Measurements from ENCODE around the gene CHST8. TPM values are rescaled to one million over a fixed set of nuclear protein-coding genes. Genes with fewer than 3 reads are reported as not detected.

CHST8 gene
- total and polyA plus RNA-seq, 2 experiments from 2014 or later = 9.3 to 38.2 TPM

DNA sequence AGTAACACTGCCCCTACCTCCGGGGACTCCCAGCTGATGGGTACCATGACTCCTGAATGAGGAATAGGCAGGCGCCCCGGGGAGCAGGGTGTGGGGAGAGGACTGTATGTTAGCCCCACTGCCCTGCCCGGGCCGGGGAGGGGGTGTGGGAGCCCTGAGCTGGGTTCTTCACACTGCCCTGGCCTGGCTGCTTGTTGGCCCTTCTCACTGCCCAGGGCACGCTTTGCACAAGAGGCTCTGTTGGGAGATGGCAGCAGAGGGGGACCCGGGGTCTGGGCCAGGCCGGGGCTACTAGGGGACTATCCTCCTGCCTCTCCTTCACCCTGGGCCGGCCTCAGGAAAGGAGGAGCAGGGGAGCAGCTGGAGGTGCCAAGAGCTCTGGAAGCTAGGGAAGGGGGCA, 155.6 kb downstream of the CHST8 start:
- Mint-ChIP-seq H3K27me3 (ENCODE audit: insufficient read depth, low read depth, poor library complexity) (peaks cover 20% of the 10 kb centered on the region), H3K9me3 (peaks cover 4% of the 10 kb centered on the region; the same call in 2 of the 3 replicates), H3K4me1 (peaks cover 13% of the 10 kb centered on the region), H3K36me3 (ENCODE audit: low read depth) (peaks cover 5% of the 10 kb centered on the region; the same call in 2 of the 3 replicates), H3K27ac (no peak overlapping the region), H3K4me3 (no peak overlapping the region)
- peaks cover 5% of the 10 kb centered on the region; the same call in 1 of the 2 replicates for H3K27me3 ChIP-seq (ENCODE audit: insufficient read depth)
- no peaks in the 10 kb centered on the region for H4K20me1 ChIP-seq (replicated peaks; ENCODE audit: insufficient read depth)
- H3K4me1 ChIP-seq (ENCODE audit: insufficient read depth) = peaks cover 4% of the 10 kb centered on the region; the same call in 1 of the 2 replicates
- H3F3A ChIP-seq (replicated peaks; ENCODE audit: low read depth) = no peaks in the 10 kb centered on the region
- no peaks in the 10 kb centered on the region for H3K36me3 ChIP-seq (ENCODE audit: insufficient read depth)
- TF ChIP-seq EZH2phosphoT487 (IDR thresholded peaks at IDR 0.05; ENCODE audit: unreplicated experiment) (no peak), NANOG (IDR thresholded peaks at IDR 0.05; ENCODE audit: borderline replicate concordance) (no peak), STAT1 (IDR thresholded peaks at IDR 0.05; ENCODE audit: unreplicated experiment) (no peak), EZH2 (IDR thresholded peaks at IDR 0.05; ENCODE audit: low read depth, unreplicated experiment) (no peak), JUNB (IDR thresholded peaks at IDR 0.05; ENCODE audit: unreplicated experiment) (no peak)
- TF ChIP-seq, protein P1, sequence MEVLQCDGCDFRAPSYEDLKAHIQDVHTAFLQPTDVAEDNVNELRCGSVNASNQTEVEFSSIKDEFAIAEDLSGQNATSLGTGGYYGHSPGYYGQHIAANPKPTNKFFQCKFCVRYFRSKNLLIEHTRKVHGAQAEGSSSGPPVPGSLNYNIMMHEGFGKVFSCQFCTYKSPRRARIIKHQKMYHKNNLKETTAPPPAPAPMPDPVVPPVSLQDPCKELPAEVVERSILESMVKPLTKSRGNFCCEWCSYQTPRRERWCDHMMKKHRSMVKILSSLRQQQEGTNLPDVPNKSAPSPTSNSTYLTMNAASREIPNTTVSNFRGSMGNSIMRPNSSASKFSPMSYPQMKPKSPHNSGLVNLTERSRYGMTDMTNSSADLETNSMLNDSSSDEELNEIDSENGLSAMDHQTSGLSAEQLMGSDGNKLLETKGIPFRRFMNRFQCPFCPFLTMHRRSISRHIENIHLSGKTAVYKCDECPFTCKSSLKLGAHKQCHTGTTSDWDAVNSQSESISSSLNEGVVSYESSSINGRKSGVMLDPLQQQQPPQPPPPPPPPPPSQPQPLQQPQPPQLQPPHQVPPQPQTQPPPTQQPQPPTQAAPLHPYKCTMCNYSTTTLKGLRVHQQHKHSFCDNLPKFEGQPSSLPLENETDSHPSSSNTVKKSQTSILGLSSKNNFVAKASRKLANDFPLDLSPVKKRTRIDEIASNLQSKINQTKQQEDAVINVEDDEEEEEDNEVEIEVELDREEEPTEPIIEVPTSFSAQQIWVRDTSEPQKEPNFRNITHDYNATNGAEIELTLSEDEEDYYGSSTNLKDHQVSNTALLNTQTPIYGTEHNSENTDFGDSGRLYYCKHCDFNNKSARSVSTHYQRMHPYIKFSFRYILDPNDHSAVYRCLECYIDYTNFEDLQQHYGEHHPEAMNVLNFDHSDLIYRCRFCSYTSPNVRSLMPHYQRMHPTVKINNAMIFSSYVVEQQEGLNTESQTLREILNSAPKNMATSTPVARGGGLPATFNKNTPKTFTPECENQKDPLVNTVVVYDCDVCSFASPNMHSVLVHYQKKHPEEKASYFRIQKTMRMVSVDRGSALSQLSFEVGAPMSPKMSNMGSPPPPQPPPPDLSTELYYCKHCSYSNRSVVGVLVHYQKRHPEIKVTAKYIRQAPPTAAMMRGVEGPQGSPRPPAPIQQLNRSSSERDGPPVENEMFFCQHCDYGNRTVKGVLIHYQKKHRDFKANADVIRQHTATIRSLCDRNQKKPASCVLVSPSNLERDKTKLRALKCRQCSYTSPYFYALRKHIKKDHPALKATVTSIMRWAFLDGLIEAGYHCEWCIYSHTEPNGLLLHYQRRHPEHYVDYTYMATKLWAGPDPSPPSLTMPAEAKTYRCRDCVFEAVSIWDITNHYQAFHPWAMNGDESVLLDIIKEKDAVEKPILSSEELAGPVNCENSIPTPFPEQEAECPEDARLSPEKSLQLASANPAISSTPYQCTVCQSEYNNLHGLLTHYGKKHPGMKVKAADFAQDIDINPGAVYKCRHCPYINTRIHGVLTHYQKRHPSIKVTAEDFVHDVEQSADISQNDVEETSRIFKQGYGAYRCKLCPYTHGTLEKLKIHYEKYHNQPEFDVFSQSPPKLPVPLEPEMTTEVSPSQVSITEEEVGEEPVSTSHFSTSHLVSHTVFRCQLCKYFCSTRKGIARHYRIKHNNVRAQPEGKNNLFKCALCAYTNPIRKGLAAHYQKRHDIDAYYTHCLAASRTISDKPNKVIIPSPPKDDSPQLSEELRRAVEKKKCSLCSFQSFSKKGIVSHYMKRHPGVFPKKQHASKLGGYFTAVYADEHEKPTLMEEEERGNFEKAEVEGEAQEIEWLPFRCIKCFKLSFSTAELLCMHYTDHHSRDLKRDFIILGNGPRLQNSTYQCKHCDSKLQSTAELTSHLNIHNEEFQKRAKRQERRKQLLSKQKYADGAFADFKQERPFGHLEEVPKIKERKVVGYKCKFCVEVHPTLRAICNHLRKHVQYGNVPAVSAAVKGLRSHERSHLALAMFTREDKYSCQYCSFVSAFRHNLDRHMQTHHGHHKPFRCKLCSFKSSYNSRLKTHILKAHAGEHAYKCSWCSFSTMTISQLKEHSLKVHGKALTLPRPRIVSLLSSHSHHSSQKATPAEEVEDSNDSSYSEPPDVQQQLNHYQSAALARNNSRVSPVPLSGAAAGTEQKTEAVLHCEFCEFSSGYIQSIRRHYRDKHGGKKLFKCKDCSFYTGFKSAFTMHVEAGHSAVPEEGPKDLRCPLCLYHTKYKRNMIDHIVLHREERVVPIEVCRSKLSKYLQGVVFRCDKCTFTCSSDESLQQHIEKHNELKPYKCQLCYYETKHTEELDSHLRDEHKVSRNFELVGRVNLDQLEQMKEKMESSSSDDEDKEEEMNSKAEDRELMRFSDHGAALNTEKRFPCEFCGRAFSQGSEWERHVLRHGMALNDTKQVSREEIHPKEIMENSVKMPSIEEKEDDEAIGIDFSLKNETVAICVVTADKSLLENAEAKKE (CRISPR knock-in tag; IDR thresholded peaks at IDR 0.05) = no peak
- TF ChIP-seq, protein P2, sequence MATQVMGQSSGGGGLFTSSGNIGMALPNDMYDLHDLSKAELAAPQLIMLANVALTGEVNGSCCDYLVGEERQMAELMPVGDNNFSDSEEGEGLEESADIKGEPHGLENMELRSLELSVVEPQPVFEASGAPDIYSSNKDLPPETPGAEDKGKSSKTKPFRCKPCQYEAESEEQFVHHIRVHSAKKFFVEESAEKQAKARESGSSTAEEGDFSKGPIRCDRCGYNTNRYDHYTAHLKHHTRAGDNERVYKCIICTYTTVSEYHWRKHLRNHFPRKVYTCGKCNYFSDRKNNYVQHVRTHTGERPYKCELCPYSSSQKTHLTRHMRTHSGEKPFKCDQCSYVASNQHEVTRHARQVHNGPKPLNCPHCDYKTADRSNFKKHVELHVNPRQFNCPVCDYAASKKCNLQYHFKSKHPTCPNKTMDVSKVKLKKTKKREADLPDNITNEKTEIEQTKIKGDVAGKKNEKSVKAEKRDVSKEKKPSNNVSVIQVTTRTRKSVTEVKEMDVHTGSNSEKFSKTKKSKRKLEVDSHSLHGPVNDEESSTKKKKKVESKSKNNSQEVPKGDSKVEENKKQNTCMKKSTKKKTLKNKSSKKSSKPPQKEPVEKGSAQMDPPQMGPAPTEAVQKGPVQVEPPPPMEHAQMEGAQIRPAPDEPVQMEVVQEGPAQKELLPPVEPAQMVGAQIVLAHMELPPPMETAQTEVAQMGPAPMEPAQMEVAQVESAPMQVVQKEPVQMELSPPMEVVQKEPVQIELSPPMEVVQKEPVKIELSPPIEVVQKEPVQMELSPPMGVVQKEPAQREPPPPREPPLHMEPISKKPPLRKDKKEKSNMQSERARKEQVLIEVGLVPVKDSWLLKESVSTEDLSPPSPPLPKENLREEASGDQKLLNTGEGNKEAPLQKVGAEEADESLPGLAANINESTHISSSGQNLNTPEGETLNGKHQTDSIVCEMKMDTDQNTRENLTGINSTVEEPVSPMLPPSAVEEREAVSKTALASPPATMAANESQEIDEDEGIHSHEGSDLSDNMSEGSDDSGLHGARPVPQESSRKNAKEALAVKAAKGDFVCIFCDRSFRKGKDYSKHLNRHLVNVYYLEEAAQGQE (IDR thresholded peaks at IDR 0.05; ENCODE audit: unreplicated experiment) = no peak
- TF ChIP-seq, protein P3, sequence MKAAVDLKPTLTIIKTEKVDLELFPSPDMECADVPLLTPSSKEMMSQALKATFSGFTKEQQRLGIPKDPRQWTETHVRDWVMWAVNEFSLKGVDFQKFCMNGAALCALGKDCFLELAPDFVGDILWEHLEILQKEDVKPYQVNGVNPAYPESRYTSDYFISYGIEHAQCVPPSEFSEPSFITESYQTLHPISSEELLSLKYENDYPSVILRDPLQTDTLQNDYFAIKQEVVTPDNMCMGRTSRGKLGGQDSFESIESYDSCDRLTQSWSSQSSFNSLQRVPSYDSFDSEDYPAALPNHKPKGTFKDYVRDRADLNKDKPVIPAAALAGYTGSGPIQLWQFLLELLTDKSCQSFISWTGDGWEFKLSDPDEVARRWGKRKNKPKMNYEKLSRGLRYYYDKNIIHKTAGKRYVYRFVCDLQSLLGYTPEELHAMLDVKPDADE (IDR thresholded peaks at IDR 0.05) = no peak
- ATAC-seq (no peak), DNase-seq (ENCODE audit: low spot score) (no peak)
- no peaks in the 10 kb centered on the region for H3K9me2 ChIP-seq (ENCODE audit: insufficient read depth)
- H3K27ac ChIP-seq (ENCODE audit: low read depth) = no peak overlapping the region
- H3K4me2 ChIP-seq = no peak overlapping the region
- no peaks in the 10 kb centered on the region for H3K79me2 ChIP-seq (replicated peaks; ENCODE audit: insufficient read depth)
- no peak overlapping the region for H2AFZ ChIP-seq
- H3K4me3 ChIP-seq = no peak overlapping the region

Measured in GM23338 (cell line).